Heart right ventricle (tissue), 16 donors: ENCODE results near the gene MOB3B. TPM values are rescaled to one million over a fixed set of nuclear protein-coding genes. Genes with fewer than 3 reads are reported as not detected.

Experiments used
- ATAC-seq, 8 donors: fragments of 200-7000 bp; cut with Tn5 transposase; one replicate each; pipeline ENCODE4 v1.9.1; 2020; ENCODE audit warnings: mild to moderate bottlenecking in 8 of 8, moderate library complexity in 8 of 8, moderate number of reproducible peaks in 1 of 8
- DNase-seq, 2 donors: peaks; one replicate each; pipeline ENCODE4 v3.0.0-alpha.2; 2020
- H3K27ac ChIP-seq, 10 donors: fragments of 200-600 bp; sonication (generic) in 2 of 10; one replicate each; pipeline versions ENCODE4 v1.5.0 to v1.8.0; 2020 to 2022; ENCODE audit warnings: mild to moderate bottlenecking in 3 of 10
- H3K27me3 ChIP-seq, 7 donors: fragments of 200-600 bp; one replicate each; pipeline ENCODE4 v1.8.0; 2021 to 2022; ENCODE audit warnings: mild to moderate bottlenecking in 2 of 7
- H3K36me3 ChIP-seq, 9 donors: fragments of 200-600 bp; sonication (generic) in 1 of 9; one replicate each; pipeline versions ENCODE4 v1.5.0 to v1.8.0; 2020 to 2022; ENCODE audit warnings: mild to moderate bottlenecking in 2 of 9
- H3K4me1 ChIP-seq, 9 donors: fragments of 200-600 bp; sonication (generic) in 1 of 9; one replicate each; pipeline versions ENCODE4 v1.5.0 to v1.8.0; 2020 to 2022; ENCODE audit warnings: mild to moderate bottlenecking in 4 of 9
- H3K4me3 ChIP-seq, 10 donors: fragments of 200-600 bp; sonication (generic) in 2 of 10; one replicate each; pipeline versions ENCODE4 v1.5.0 to v1.8.0; 2020 to 2022; ENCODE audit warnings: mild to moderate bottlenecking in 7 of 10, moderate library complexity in 2 of 10
- H3K9me3 ChIP-seq, 11 donors: fragments of 200-600 bp in 10 of 11; sonication (generic) in 2 of 11; one replicate each; pipeline versions ENCODE4 v1.5.0 to v1.8.0; 2013 to 2022; ENCODE audit warnings: mild to moderate bottlenecking in 2 of 11, control low read depth in 1 of 11, moderate library complexity in 1 of 11
- CTCF ChIP-seq, 9 donors: fragments of 200-600 bp; sonication (generic) in 2 of 9; IDR thresholded peaks; one replicate each; pipeline versions ENCODE4 v1.5.0 to v1.8.0; 2021 to 2022; ENCODE audit warnings: antibody characterized with exemption in 9 of 9, mild to moderate bottlenecking in 5 of 9, moderate library complexity in 1 of 9
- WGBS, 2 donors: extraction: QIAGEN DNeasy Blood & Tissue Kit; methylation state at CpG; one replicate each; pipeline ENCODE4 v1.1.7; 2013; ENCODE audit warnings: inconsistent platforms in 1 of 2; 5-methylcytosine and 5-hydroxymethylcytosine counted together
- intact Hi-C, 10 donors: fragments of 100-400 bp; cut with DNase I; formaldehyde crosslinking; loops; one replicate each; pipeline versions ENCODE4 v1.11.1 to v1.14.2; 2022
- polyA plus RNA-seq, 2 donors: library from polyadenylated mRNA; stranded (reverse); fragments of 200-250 nt; gene quantifications; one replicate each; pipeline ENCODE4 v1.2.3, GENCODE V29; 2013
- total RNA-seq, 10 donors: library from RNA; stranded (reverse); fragmentation: NEBNext Ultra II Directional in 3 of 10; extraction: Animal tissue kit (Norgen Biotek cat#: 25700) in 3 of 10; gene quantifications; one replicate each; pipeline versions ENCODE4 v1.2.1 to v1.2.4, GENCODE V29; 2021 to 2023
- donor health status: Arrhythmogenic right ventricular cardiomyopathy.
- donor health status: ischemic (EF 13 %, LVEDD 7.1; RV severe dilation, severe dysfunction).
- donor health status: healthy with polysubstance abuse.
- donor health status: DM: no; HTN: yes; CAD: no.
- donor health status: DM: no; HTN: no; CAD: no.
- donor health status: ischemic (EF 25% LVEDD 6.9; RV normal size, moderate dysfunction).
- donor health status: ischemic (EF 25% LVEDD 5.7; RV mildly dilated, moderate dysfunction).
- donor health status: healthy.
- donor health status: DM: yes; HTN: yes; CAD: no.
- donor health status: Ischemic cardiomyopathy.
- donor health status: ischemic (EF 35%, LVEDD 5.7; RV mildly dilated, moderate dysfunction).
- donor health status: nonischemic (EF 11% LVEDD 7.7; RV severe dilation, severe dysfunction).
- donor health status: DM: yes; HTN: yes; CAD: no.
- donor health status: PGD.
- donor health status: ischemic (EF 29% LVEDD 5.4; RV normal size, mild dysfunction).
- donor health status: nonischemic (EF 23%, LVEDD 6.1; RV moderate dilation, normal function).

Gene MOB3B
- total and polyA plus RNA-seq, 12 donors: 0.39 to 2.3 (median 1.3) TPM

GRCh38 chr9:27365707-27366376, 163.8 kb downstream of the MOB3B start:
- no peak overlapping the region for H3K27ac ChIP-seq
- no peak for TF ChIP-seq CTCF (IDR thresholded peaks at IDR 0.05)
- H3K9me3 ChIP-seq: no peaks in the 10 kb centered on the region
- peaks cover 0 to 32% (median 6%) of the 10 kb centered on the region in 9 donors for H3K4me1 ChIP-seq
- no peaks in the 10 kb centered on the region for H3K27me3 ChIP-seq
- WGBS, 2 donors: 79 to 86% methylated on average over 6 of the region's 6 CpGs
- intact Hi-C loops: no loop called here
- ATAC-seq (no peak), DNase-seq (no peak)
- H3K36me3 ChIP-seq: no peaks in the 10 kb centered on the region
- no peak overlapping the region for H3K4me3 ChIP-seq

GRCh38 chr9:27362447-27363210, 167.0 kb downstream of the MOB3B start:
- intact Hi-C loops: no loop called here
- Histone ChIP-seq H3K27me3 (no peaks in the 10 kb centered on the region), H3K4me3 (no peak overlapping the region), H3K27ac (no peak overlapping the region), H3K36me3 (peaks cover 0 to 6% (median 0%) of the 10 kb centered on the region in 9 donors), H3K4me1 (peaks cover 0 to 22% (median 3%) of the 10 kb centered on the region in 9 donors), H3K9me3 (no peaks in the 10 kb centered on the region)
- DNase-seq (no peak), ATAC-seq (no peak)
- WGBS, 2 donors: 82 to 88% methylated on average over 5 of the region's 5 CpGs
- TF ChIP-seq CTCF (IDR thresholded peaks at IDR 0.05): no peak

- no peak overlapping the region for H3K27ac ChIP-seq
- TF ChIP-seq CTCF (IDR thresholded peaks at IDR 0.05): no peak
- 88 to 93% methylated on average over 4 of the region's 4 CpGs for WGBS, 2 donors
Measured at GRCh38 chr9:27361492-27361891, 168.1 kb downstream of the MOB3B start.

GRCh38 chr9:27359763-27360162, 169.9 kb downstream of the MOB3B start:
- Histone ChIP-seq H3K27ac (no peak overlapping the region), H3K36me3 (peaks cover 0 to 6% (median 0%) of the 10 kb centered on the region in 9 donors), H3K9me3 (no peaks in the 10 kb centered on the region), H3K27me3 (no peaks in the 10 kb centered on the region), H3K4me1 (peaks cover 0 to 9% (median 0%) of the 10 kb centered on the region in 9 donors), H3K4me3 (no peak overlapping the region)
- WGBS, 2 donors: 98% methylated on average over 6 of the region's 6 CpGs
- intact Hi-C loops: loop anchor here in 2 of 10 donors (10.0 kb wide), 2 partner anchors 45 to 65 kb away; partner anchors contain the start of gene EQTN (in 1 of the 2)
- no peak for TF ChIP-seq CTCF (IDR thresholded peaks at IDR 0.05)
- DNase-seq (no peak), ATAC-seq (no peak)

More at GRCh38 chr9:27361492-27361891, 168.1 kb downstream of the MOB3B start:
- ATAC-seq: no peak
- intact Hi-C loops: no loop called here
- peaks cover 0 to 6% (median 0%) of the 10 kb centered on the region in 9 donors for H3K36me3 ChIP-seq
- no peak for DNase-seq
- H3K4me1 ChIP-seq: peaks cover 0 to 13% (median 0%) of the 10 kb centered on the region in 9 donors
- no peaks in the 10 kb centered on the region for H3K9me3 ChIP-seq
- H3K27me3 ChIP-seq: no peaks in the 10 kb centered on the region
- H3K4me3 ChIP-seq: no peak overlapping the region
